Subcutaneous adipose tissue (tissue), 4 donors: ENCODE data around the gene SYNPO. TPM values are rescaled to one million over a fixed set of nuclear protein-coding genes. Genes with fewer than 3 reads are reported as not detected.

Source experiments
- total RNA-seq, 4 donors: library from RNA; depleted of rRNA; stranded (reverse); fragments of >200 nt; gene quantifications; one replicate each; pipeline ENCODE4 v1.1.0, GENCODE V29; 2016

SYNPO gene
- total RNA-seq, 4 donors from 2014 or later, result 12.2 to 40.7 (median 21.4) TPM

Other genes starting within 250 kb of the SYNPO start
- 1,000 to 10,000 TPM in 1 of 4 donors, 100 to 1,000 TPM in 3; 397 to 1,386 (median 625) TPM for gene CD74, start 227.8 kb upstream of the SYNPO start, total RNA-seq
- gene RPS14, start 190.9 kb upstream of the SYNPO start, total RNA-seq, result 1,000 to 10,000 TPM; 2,464 to 2,979 (median 2,566) TPM
- gene NDST1, start 132.5 kb upstream of the SYNPO start, total RNA-seq, result 100 to 1,000 TPM in 1 of 4 donors, 10 to 100 TPM in 3; 32.4 to 104 (median 42.6) TPM
- gene MYOZ3, start 20.6 kb downstream of the SYNPO start, total RNA-seq, result under 1 TPM in 1 of 4 donors, not detected in 3; 0.22 TPM
- gene RBM22, start 60.4 kb downstream of the SYNPO start, total RNA-seq, result 10 to 100 TPM; 32.8 to 35.5 (median 34.4) TPM
- 10 to 100 TPM; 57.3 to 93.9 (median 76.5) TPM for gene DCTN4, start 118.4 kb downstream of the SYNPO start, total RNA-seq
- gene SMIM3, start 138.1 kb downstream of the SYNPO start, total RNA-seq, result 100 to 1,000 TPM; 143 to 221 (median 188) TPM
- under 1 TPM in 2 of 4 donors, not detected in 2; 0.44 to 0.98 TPM for gene IRGM, start 205.9 kb downstream of the SYNPO start, total RNA-seq